ENCODE results near the gene ATG13. TPM values are rescaled to one million over a fixed set of nuclear protein-coding genes. Genes with fewer than 3 reads are reported as not detected.
A peak's percentile ranks its signal among the peaks of the same experiment; 100 is the strongest.

The ATG13 gene
- polyA plus RNA-seq, 1 donor (not counting 4 experiments of a cell fraction or from before 2014, with no cell fraction given): 33.3 TPM

DNA sequence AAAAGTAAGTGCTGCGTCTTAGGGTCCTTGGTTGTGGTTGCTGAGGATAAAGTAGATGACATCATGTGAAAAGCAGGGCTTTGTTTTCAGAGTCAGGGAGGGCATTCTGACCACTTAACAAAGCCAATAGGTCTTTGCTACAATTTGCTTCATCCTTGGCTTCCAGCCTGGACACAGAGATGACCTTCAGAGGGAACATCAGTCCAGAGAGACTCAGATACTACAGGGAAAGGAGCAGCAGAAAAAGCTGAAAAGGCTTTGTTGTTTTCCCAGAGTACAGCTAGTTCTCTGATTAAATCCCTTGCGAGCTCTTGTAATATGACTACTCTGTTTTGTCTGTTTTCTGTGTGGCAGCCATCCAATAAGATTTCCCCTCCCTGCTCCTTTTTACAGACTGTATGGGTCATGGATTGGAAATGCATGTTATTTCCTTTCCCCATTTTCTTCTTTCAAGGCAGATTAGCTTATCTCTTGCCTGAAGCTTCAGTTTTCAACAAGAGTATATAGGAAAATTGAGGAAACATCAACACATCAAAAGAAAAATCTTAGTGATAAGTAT is 31.9 kb downstream of the ATG13 start:
- H3K27ac ChIP-seq (ENCODE audit: control insufficient read depth, insufficient read depth, low read length): peak overlapping the region; percentile 11

DNA sequence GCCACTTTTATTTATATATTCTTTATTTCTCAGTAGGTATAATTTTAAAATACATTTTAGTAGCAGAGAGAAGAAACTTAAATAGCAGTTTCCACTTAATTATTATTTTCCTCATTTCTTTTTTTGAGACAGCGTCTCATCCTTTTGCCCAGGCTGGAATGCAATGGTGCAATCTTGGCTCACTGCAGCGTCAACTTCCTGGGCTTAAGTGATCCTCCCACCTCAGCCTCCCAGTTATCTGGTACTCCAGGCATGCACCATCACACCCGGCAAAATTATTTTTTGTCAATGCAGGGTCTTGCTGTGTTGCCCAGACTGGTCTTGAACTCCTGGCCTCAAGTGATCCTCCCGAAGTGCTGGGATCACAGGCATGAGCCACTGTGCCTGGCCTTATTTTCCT is 38.3 kb downstream of the ATG13 start:
- H3K9ac ChIP-seq (ENCODE audit: control insufficient read depth, extremely low read depth, insufficient read depth, low read length): no peak overlapping the region
- dilution Hi-C loops (cut with MboI; ENCODE audit: extremely low pct_ligation_motif_present, low sequenced_read_pairs): no loop called here
- no peak overlapping the region for H3K27ac ChIP-seq (ENCODE audit: control insufficient read depth, insufficient read depth, low read length)
- FAIRE-seq (no peak), DNase-seq (ENCODE audit: low read depth, low spot score) (no peak)
- peaks cover 3% of the 10 kb centered on the region for H4K20me1 ChIP-seq (ENCODE audit: control insufficient read depth, extremely low read depth, insufficient read depth, low read length)
- no peaks in the 10 kb centered on the region for H3K27me3 ChIP-seq (ENCODE audit: control insufficient read depth, extremely low read depth, insufficient read depth, low read length)
- no peak overlapping the region for H3K4me2 ChIP-seq (ENCODE audit: control insufficient read depth, extremely low read depth, insufficient read depth, low read depth, low read length)
- H3K36me3 ChIP-seq (ENCODE audit: control insufficient read depth in 2 of 2, extremely low read depth in 1 of 2, insufficient read depth in 2 of 2, low read length in 2 of 2): peaks cover 16 to 19% of the 10 kb centered on the region in 2 experiments
- TF ChIP-seq, protein P1, sequence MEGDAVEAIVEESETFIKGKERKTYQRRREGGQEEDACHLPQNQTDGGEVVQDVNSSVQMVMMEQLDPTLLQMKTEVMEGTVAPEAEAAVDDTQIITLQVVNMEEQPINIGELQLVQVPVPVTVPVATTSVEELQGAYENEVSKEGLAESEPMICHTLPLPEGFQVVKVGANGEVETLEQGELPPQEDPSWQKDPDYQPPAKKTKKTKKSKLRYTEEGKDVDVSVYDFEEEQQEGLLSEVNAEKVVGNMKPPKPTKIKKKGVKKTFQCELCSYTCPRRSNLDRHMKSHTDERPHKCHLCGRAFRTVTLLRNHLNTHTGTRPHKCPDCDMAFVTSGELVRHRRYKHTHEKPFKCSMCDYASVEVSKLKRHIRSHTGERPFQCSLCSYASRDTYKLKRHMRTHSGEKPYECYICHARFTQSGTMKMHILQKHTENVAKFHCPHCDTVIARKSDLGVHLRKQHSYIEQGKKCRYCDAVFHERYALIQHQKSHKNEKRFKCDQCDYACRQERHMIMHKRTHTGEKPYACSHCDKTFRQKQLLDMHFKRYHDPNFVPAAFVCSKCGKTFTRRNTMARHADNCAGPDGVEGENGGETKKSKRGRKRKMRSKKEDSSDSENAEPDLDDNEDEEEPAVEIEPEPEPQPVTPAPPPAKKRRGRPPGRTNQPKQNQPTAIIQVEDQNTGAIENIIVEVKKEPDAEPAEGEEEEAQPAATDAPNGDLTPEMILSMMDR (optimal IDR thresholded peaks at IDR 0.05 in 1 of 3, IDR thresholded peaks at IDR 0.05 in 1 of 3, conservative IDR thresholded peaks at IDR 0.05 in 1 of 3; ENCODE audit: extremely low read depth in 1 of 3, insufficient read depth in 2 of 3, low read length in 3 of 3): no peak
- no peak for TF ChIP-seq EZH2 (IDR thresholded peaks at IDR 0.05; ENCODE audit: low read length)
- H3K9me1 ChIP-seq (ENCODE audit: control insufficient read depth, extremely low read depth, insufficient read depth, low read length): no peaks in the 10 kb centered on the region
- no peaks in the 10 kb centered on the region for H3K4me1 ChIP-seq (ENCODE audit: control insufficient read depth, extremely low read depth, insufficient read depth, low read length)
- H3K4me3 ChIP-seq (ENCODE audit: control insufficient read depth in 2 of 3, extremely low read depth in 1 of 3, insufficient read depth in 2 of 3, low read depth in 1 of 3, low read length in 3 of 3): no peak overlapping the region
- H3K9me3 ChIP-seq (ENCODE audit: control insufficient read depth, low read depth, low read length): no peaks in the 10 kb centered on the region
- H2AFZ ChIP-seq (ENCODE audit: control insufficient read depth, low read length): no peak overlapping the region
- no peaks in the 10 kb centered on the region for H3K79me2 ChIP-seq (ENCODE audit: control insufficient read depth, insufficient read depth, low read length)

More for the DNA sequence above, 31.9 kb downstream of the ATG13 start:
- dilution Hi-C loops (cut with MboI; ENCODE audit: extremely low pct_ligation_motif_present, low sequenced_read_pairs): no loop called here
- Histone ChIP-seq H3K79me2 (ENCODE audit: control insufficient read depth, insufficient read depth, low read length) (no peaks in the 10 kb centered on the region), H3K4me3 (ENCODE audit: control insufficient read depth in 2 of 3, extremely low read depth in 1 of 3, insufficient read depth in 2 of 3, low read depth in 1 of 3, low read length in 3 of 3) (no peak overlapping the region), H2AFZ (ENCODE audit: control insufficient read depth, low read length) (no peak overlapping the region), H4K20me1 (ENCODE audit: control insufficient read depth, extremely low read depth, insufficient read depth, low read length) (no peaks in the 10 kb centered on the region), H3K9me1 (ENCODE audit: control insufficient read depth, extremely low read depth, insufficient read depth, low read length) (no peaks in the 10 kb centered on the region), H3K27me3 (ENCODE audit: control insufficient read depth, extremely low read depth, insufficient read depth, low read length) (no peaks in the 10 kb centered on the region), H3K36me3 (ENCODE audit: control insufficient read depth in 2 of 2, extremely low read depth in 1 of 2, insufficient read depth in 2 of 2, low read length in 2 of 2) (peaks cover 5 to 15% of the 10 kb centered on the region in 2 experiments), H3K9me3 (ENCODE audit: control insufficient read depth, low read depth, low read length) (no peaks in the 10 kb centered on the region), H3K4me2 (ENCODE audit: control insufficient read depth, extremely low read depth, insufficient read depth, low read depth, low read length) (no peak overlapping the region), H3K9ac (ENCODE audit: control insufficient read depth, extremely low read depth, insufficient read depth, low read length) (no peak overlapping the region), H3K4me1 (ENCODE audit: control insufficient read depth, extremely low read depth, insufficient read depth, low read length) (no peaks in the 10 kb centered on the region)
- no peak for TF ChIP-seq EZH2 (IDR thresholded peaks at IDR 0.05; ENCODE audit: low read length)
- TF ChIP-seq, protein P1 (optimal IDR thresholded peaks at IDR 0.05 in 1 of 3, IDR thresholded peaks at IDR 0.05 in 1 of 3, conservative IDR thresholded peaks at IDR 0.05 in 1 of 3; ENCODE audit: extremely low read depth in 1 of 3, insufficient read depth in 2 of 3, low read length in 3 of 3): no peak
- DNase-seq (ENCODE audit: low read depth, low spot score) (no peak), FAIRE-seq (no peak)

Data from keratinocyte (primary cell).